PC-3 (cell line): Measurements from ENCODE around the gene MBNL1. TPM values are rescaled to one million over a fixed set of nuclear protein-coding genes. Genes with fewer than 3 reads are reported as not detected.
A peak's percentile ranks its signal among the peaks of the same experiment; 100 is the strongest.

Source experiments
- ATAC-seq: fragments of 200-7000 bp; cut with Tn5 transposase; 2 replicates; pipeline ENCODE4 v1.9.1; 2020; ENCODE audit warnings: mild to moderate bottlenecking, moderate library complexity
- BruUV-seq: library from RNA; stranded (reverse); fragments of 400-500 nt; replicated peaks from 2 replicates; lab custom pipeline; 2021; lab: Mats Ljungman, UMichigan
- CTCF ChIA-PET: fragments of 300-600 bp; sonication (Branson Sonifier 250); formaldehyde crosslinking; loops from one replicate; lab custom pipeline; 2022; ENCODE audit warnings: antibody characterized with exemption; lab: Charles Lee
- POLR2A ChIA-PET: fragments of 300-600 bp; sonication (Branson Sonifier 250); formaldehyde crosslinking; loops from one replicate; lab custom pipeline; 2022; ENCODE audit warnings: antibody characterized with exemption; ENCODE audit not compliant: unreplicated experiment; lab: Charles Lee
- DNase-seq: peaks from one replicate; pipeline ENCODE4 v3.0.0-alpha.2; 2015
- H2AFZ ChIP-seq: fragments of 300-600 bp; sonication (generic); 2 replicates; pipeline ENCODE4 v1.6.0; 2016; ENCODE audit warnings: antibody characterized with exemption, low read length
- H3F3A ChIP-seq: fragments of 300-600 bp; sonication (generic); one replicate; pipeline ENCODE4 v1.6.0; 2017; ENCODE audit warnings: antibody characterized with exemption, low read length, control low read depth, mild to moderate bottlenecking; ENCODE audit not compliant: unreplicated experiment
- H3K27ac ChIP-seq: fragments of 300-600 bp; sonication (generic); 2 replicates; pipeline ENCODE4 v1.5.1; 2016; ENCODE audit warnings: mild to moderate bottlenecking, low read length
- H3K27me3 ChIP-seq: fragments of 300-600 bp; sonication (generic); 2 replicates; pipeline ENCODE4 v1.6.1; 2016; ENCODE audit warnings: low read length, mixed read lengths
- H3K36me3 ChIP-seq: fragments of 300-600 bp; sonication (generic); 2 replicates; pipeline ENCODE4 v1.6.1; 2016; ENCODE audit warnings: low read depth, mixed run types, low read length, mixed read lengths
- H3K4me1 ChIP-seq: fragments of 300-600 bp; sonication (generic); 2 replicates; pipeline ENCODE4 v1.5.1; 2016; ENCODE audit warnings: low read length; ENCODE audit not compliant: insufficient read depth
- H3K4me2 ChIP-seq: fragments of 300-600 bp; sonication (generic); 2 replicates; pipeline ENCODE4 v1.6.0; 2016; ENCODE audit warnings: low read length
- H3K4me3 ChIP-seq: fragments of 300-600 bp; sonication (generic); 2 replicates; pipeline ENCODE4 v1.5.1; 2016; ENCODE audit warnings: mild to moderate bottlenecking, low read length, mixed read lengths
- H3K79me2 ChIP-seq: fragments of 300-600 bp; sonication (generic); 2 replicates; pipeline ENCODE4 v1.6.1; 2017; ENCODE audit warnings: low read length, mixed read lengths
- H3K9ac ChIP-seq: fragments of 300-600 bp; sonication (generic); 2 replicates; pipeline ENCODE4 v1.6.0; 2016; ENCODE audit warnings: mild to moderate bottlenecking, low read length
- H3K9me2 ChIP-seq: fragments of 300-600 bp; sonication (generic); replicated peaks from 2 replicates; pipeline ENCODE4 v1.6.1; 2016; ENCODE audit warnings: mixed run types, low read length, mixed read lengths
- H3K9me3 ChIP-seq: fragments of 300-600 bp; sonication (generic); 2 replicates; pipeline ENCODE4 v1.6.1; 2016; ENCODE audit warnings: low read length, mixed read lengths
- H4K20me1 ChIP-seq: fragments of 300-600 bp; sonication (generic); 2 replicates; pipeline ENCODE4 v1.6.1; 2016; ENCODE audit warnings: low read length, mixed read lengths
- CTCF ChIP-seq: fragments of 300-600 bp; sonication (generic); conservative IDR thresholded peaks from 2 replicates; pipeline ENCODE4 v1.5.1; 2017; ENCODE audit warnings: antibody characterized with exemption, low read depth, mild to moderate bottlenecking, low read length
- EZH2 ChIP-seq: fragments of 300-600 bp; sonication (generic); IDR thresholded peaks from one replicate; pipeline ENCODE4 v1.6.1; 2017; ENCODE audit warnings: antibody characterized with exemption, mild to moderate bottlenecking, low read length; ENCODE audit not compliant: unreplicated experiment
- EZH2phosphoT487 ChIP-seq: fragments of 300-600 bp; sonication (generic); IDR thresholded peaks from 2 replicates; pipeline ENCODE4 v1.6.1; 2018; ENCODE audit warnings: mild to moderate bottlenecking, antibody characterized with exemption, low read length, borderline replicate concordance
- intact Hi-C: fragments of 100-400 bp; cut with micrococcal nuclease; formaldehyde crosslinking; loops from 2 replicates; pipeline ENCODE4 v1.9.0; 2023
- total RNA-seq: library from RNA; depleted of rRNA; stranded (reverse); fragments of >200 nt; gene quantifications from 2 replicates; pipeline ENCODE4 v1.2.3, GENCODE V29; 2014

MBNL1 gene
- total RNA-seq, 1 experiment from 2014 or later: 161 TPM

GRCh38 chr3:152356870-152357276 lies 88.1 kb downstream of the MBNL1 start:
- Histone ChIP-seq H2AFZ (no peak overlapping the region), H3K36me3 (no peaks in the 10 kb centered on the region), H3K4me1 (peaks cover 22% of the 10 kb centered on the region), H3K79me2 (peaks cover 93% of the 10 kb centered on the region), H3F3A (no peaks in the 10 kb centered on the region), H3K9me2 (no peaks in the 10 kb centered on the region), H4K20me1 (peaks cover 10% of the 10 kb centered on the region), H3K4me2 (no peak overlapping the region), H3K9me3 (no peaks in the 10 kb centered on the region), H3K4me3 (no peak overlapping the region), H3K27ac (no peak overlapping the region), H3K27me3 (no peaks in the 10 kb centered on the region), H3K9ac (no peak overlapping the region)
- TF ChIP-seq EZH2 (no peak), CTCF (no peak), EZH2phosphoT487 (no peak)
- BruUV-seq: no TSS peak
- ChIA-PET POLR2A (no interaction called here), CTCF (no interaction called here)
- no peak for DNase-seq
- no peak for ATAC-seq
- intact Hi-C loops: no loop called here

- no peak for ATAC-seq
- Histone ChIP-seq H2AFZ (no peak overlapping the region), H3F3A (no peaks in the 10 kb centered on the region), H3K36me3 (no peaks in the 10 kb centered on the region), H3K9me3 (no peaks in the 10 kb centered on the region), H3K9ac (no peak overlapping the region), H3K4me1 (peaks cover 22% of the 10 kb centered on the region), H3K4me2 (no peak overlapping the region), H4K20me1 (peaks cover 16% of the 10 kb centered on the region), H3K27ac (no peak overlapping the region), H3K27me3 (no peaks in the 10 kb centered on the region), H3K4me3 (no peak overlapping the region), H3K9me2 (no peaks in the 10 kb centered on the region), H3K79me2 (peaks cover 93% of the 10 kb centered on the region)
- DNase-seq: no peak
- intact Hi-C loops: no loop called here
- no peak for TF ChIP-seq CTCF
- CTCF ChIA-PET: no interaction called here
- no TSS peak for BruUV-seq
- POLR2A ChIA-PET: no interaction called here
Observed at GRCh38 chr3:152357587-152357986, 88.9 kb downstream of the MBNL1 start.

- no peaks in the 10 kb centered on the region for H3F3A ChIP-seq
- ATAC-seq (peak; percentile 70), DNase-seq (peak; percentile 62)
- no peaks in the 10 kb centered on the region for H3K36me3 ChIP-seq
- H3K9me2 ChIP-seq: no peaks in the 10 kb centered on the region
- BruUV-seq: no TSS peak
- H3K27ac ChIP-seq: peak overlapping the region; percentile 39
- no peak for TF ChIP-seq CTCF
- no peak for TF ChIP-seq EZH2phosphoT487
- TF ChIP-seq EZH2: no peak
- H4K20me1 ChIP-seq: peaks cover 16% of the 10 kb centered on the region
- intact Hi-C loops: no loop called here
- CTCF ChIA-PET: interaction anchor here (0.6 kb wide), 2 partner anchors 44 to 239 kb away, joined by 3 to 4 read pairs; no protein-coding TSS in a partner anchor
- peaks cover 22% of the 10 kb centered on the region for H3K4me1 ChIP-seq
- POLR2A ChIA-PET: no interaction called here
- no peak overlapping the region for H2AFZ ChIP-seq
- peaks cover 92% of the 10 kb centered on the region for H3K79me2 ChIP-seq
- H3K9me3 ChIP-seq: no peaks in the 10 kb centered on the region
- H3K27me3 ChIP-seq: no peaks in the 10 kb centered on the region
- H3K4me3 ChIP-seq: no peak overlapping the region
- H3K9ac ChIP-seq: no peak overlapping the region
- H3K4me2 ChIP-seq: peak overlapping the region; percentile 36
Observed at GRCh38 chr3:152359385-152360248, 90.9 kb downstream of the MBNL1 start.
